ENCODE data around the gene SCNN1A.

SCNN1A gene

GRCh38 chr12:6405963-6406362 is 30.6 kb upstream of the SCNN1A start (continued):
- TF ChIP-seq POU6F1 (CRISPR knock-in tag; IDR thresholded peaks at IDR 0.05; ENCODE audit: borderline replicate concordance, low read depth) = no peak
- TF ChIP-seq ESRRG (CRISPR knock-in tag; IDR thresholded peaks at IDR 0.05) = no peak
- TF ChIP-seq ARNTL (CRISPR knock-in tag; IDR thresholded peaks at IDR 0.05; ENCODE audit: borderline replicate concordance, low read depth) = no peak
- TF ChIP-seq ZNF565 (CRISPR knock-in tag; conservative IDR thresholded peaks at IDR 0.05; ENCODE audit: low read depth) = no peak
- TF ChIP-seq ZFP3 (CRISPR knock-in tag; IDR thresholded peaks at IDR 0.05) = no peak
- TF ChIP-seq TOX (CRISPR knock-in tag; IDR thresholded peaks at IDR 0.05; ENCODE audit: borderline replicate concordance) = no peak
- TF ChIP-seq ZNF8 (CRISPR knock-in tag; IDR thresholded peaks at IDR 0.05) = no peak

GRCh38 chr12:6404390-6404789 is 29.0 kb upstream of the SCNN1A start:
- no peak for ATAC-seq
- no peak for TF ChIP-seq ZNF70 (CRISPR knock-in tag; IDR thresholded peaks at IDR 0.05)
- TF ChIP-seq CSRNP3 (CRISPR knock-in tag; IDR thresholded peaks at IDR 0.05) = no peak
- TF ChIP-seq GLIS3 (CRISPR knock-in tag; IDR thresholded peaks at IDR 0.05) = no peak
- TF ChIP-seq ISL1 (CRISPR knock-in tag; IDR thresholded peaks at IDR 0.05) = no peak
- no peak for TF ChIP-seq RARB (CRISPR knock-in tag; IDR thresholded peaks at IDR 0.05)
- TF ChIP-seq TSHZ2 (CRISPR knock-in tag; IDR thresholded peaks at IDR 0.05) = no peak
- TF ChIP-seq POU6F1 (CRISPR knock-in tag; IDR thresholded peaks at IDR 0.05; ENCODE audit: borderline replicate concordance, low read depth) = no peak
- no peak for TF ChIP-seq ARNTL (CRISPR knock-in tag; IDR thresholded peaks at IDR 0.05; ENCODE audit: borderline replicate concordance, low read depth)
- no peak for TF ChIP-seq SNAI2 (CRISPR knock-in tag; IDR thresholded peaks at IDR 0.05)
- no peak for TF ChIP-seq ZFP3 (CRISPR knock-in tag; IDR thresholded peaks at IDR 0.05)
- TF ChIP-seq PATZ1 (CRISPR knock-in tag; IDR thresholded peaks at IDR 0.05; ENCODE audit: borderline replicate concordance) = no peak
- TF ChIP-seq OSR1 (CRISPR knock-in tag; IDR thresholded peaks at IDR 0.05) = no peak
- TF ChIP-seq PPARA (CRISPR knock-in tag; IDR thresholded peaks at IDR 0.05; ENCODE audit: borderline replicate concordance) = no peak
- no peak for TF ChIP-seq CSDC2 (CRISPR knock-in tag; IDR thresholded peaks at IDR 0.05)
- TF ChIP-seq ESRRG (CRISPR knock-in tag; IDR thresholded peaks at IDR 0.05) = no peak
- TF ChIP-seq TCF4 (CRISPR knock-in tag; IDR thresholded peaks at IDR 0.05; ENCODE audit: borderline replicate concordance) = no peak
- TF ChIP-seq ZNF8 (CRISPR knock-in tag; IDR thresholded peaks at IDR 0.05) = no peak
- no peak for TF ChIP-seq ZFP30 (CRISPR knock-in tag; IDR thresholded peaks at IDR 0.05)
- TF ChIP-seq ZC3H10 (CRISPR knock-in tag; IDR thresholded peaks at IDR 0.05) = no peak
